Subcutaneous abdominal adipose tissue (tissue), 5 donors: ENCODE measurements around the gene VANGL2.

Experiments
- H3K27ac ChIP-seq: one replicate; pipeline ENCODE4 v1.7.0; 2013; ENCODE audit warnings: low read depth, mild to moderate bottlenecking, inconsistent platforms, low read length, moderate library complexity
- H3K27me3 ChIP-seq, 5 donors: one replicate each; pipeline ENCODE4 v1.7.0; 2013; ENCODE audit warnings: low read length in 5 of 5, inconsistent platforms in 1 of 5; ENCODE audit not compliant: control insufficient read depth in 5 of 5, insufficient read depth in 4 of 5
- H3K36me3 ChIP-seq, 5 donors: one replicate each; pipeline ENCODE4 v1.7.0; 2013; ENCODE audit warnings: low read length in 5 of 5; ENCODE audit not compliant: control insufficient read depth in 5 of 5, insufficient read depth in 5 of 5
- H3K4me1 ChIP-seq, 5 donors: one replicate each; pipeline ENCODE4 v1.7.0; 2013; ENCODE audit warnings: low read length in 5 of 5, mild to moderate bottlenecking in 3 of 5, moderate library complexity in 1 of 5; ENCODE audit not compliant: control insufficient read depth in 5 of 5, insufficient read depth in 5 of 5
- H3K4me3 ChIP-seq, 5 donors: one replicate each; pipeline ENCODE4 v1.7.0; 2013; ENCODE audit warnings: low read length in 5 of 5, low read depth in 1 of 5
- H3K9ac ChIP-seq, 5 donors: one replicate each; pipeline ENCODE4 v1.7.0; 2013; ENCODE audit warnings: low read length in 5 of 5, mild to moderate bottlenecking in 4 of 5, moderate library complexity in 3 of 5
- H3K9me3 ChIP-seq, 5 donors: one replicate each; pipeline ENCODE4 v1.7.0; 2013; ENCODE audit warnings: low read length in 5 of 5; ENCODE audit not compliant: control insufficient read depth in 5 of 5
- donor health status: healthy.
- donor health status: healthy.
- donor health status: healthy.
- donor health status: healthy.
- donor health status: healthy.

The VANGL2 gene

GRCh38 chr1:160466961-160467360 lies 66.6 kb downstream of the VANGL2 start:
- no peaks in the 10 kb centered on the region for H3K4me1 ChIP-seq
- no peak overlapping the region for H3K9ac ChIP-seq
- H3K4me3 ChIP-seq = no peak overlapping the region
- H3K27me3 ChIP-seq = no peaks in the 10 kb centered on the region
- no peaks in the 10 kb centered on the region for H3K9me3 ChIP-seq
- no peaks in the 10 kb centered on the region for H3K36me3 ChIP-seq
- H3K27ac ChIP-seq = no peak overlapping the region

- H3K9ac ChIP-seq = no peak overlapping the region
- no peaks in the 10 kb centered on the region for H3K27me3 ChIP-seq
These were observed 67.2 kb downstream of the VANGL2 start for GRCh38 chr1:160467576-160467975.

GRCh38 chr1:160471253-160471652 lies 70.9 kb downstream of the VANGL2 start:
- H3K27ac ChIP-seq = no peak overlapping the region

More at GRCh38 chr1:160467576-160467975, 67.2 kb downstream of the VANGL2 start:
- Histone ChIP-seq H3K36me3 (no peaks in the 10 kb centered on the region), H3K4me3 (no peak overlapping the region), H3K27ac (no peak overlapping the region), H3K4me1 (no peaks in the 10 kb centered on the region), H3K9me3 (no peaks in the 10 kb centered on the region)

GRCh38 chr1:160472112-160472511 lies 71.7 kb downstream of the VANGL2 start:
- Histone ChIP-seq H3K27me3 (no peaks in the 10 kb centered on the region), H3K9me3 (no peaks in the 10 kb centered on the region), H3K4me1 (no peaks in the 10 kb centered on the region), H3K27ac (no peak overlapping the region), H3K36me3 (no peaks in the 10 kb centered on the region), H3K4me3 (no peak overlapping the region), H3K9ac (no peak overlapping the region)

More at GRCh38 chr1:160471253-160471652, 70.9 kb downstream of the VANGL2 start:
- H3K4me1 ChIP-seq = no peaks in the 10 kb centered on the region
- H3K36me3 ChIP-seq = no peaks in the 10 kb centered on the region
- no peak overlapping the region for H3K4me3 ChIP-seq
- no peak overlapping the region for H3K9ac ChIP-seq
- H3K27me3 ChIP-seq = no peaks in the 10 kb centered on the region
- no peaks in the 10 kb centered on the region for H3K9me3 ChIP-seq

GRCh38 chr1:160474392-160475242 lies 74.3 kb downstream of the VANGL2 start:
- H3K9me3 ChIP-seq = no peaks in the 10 kb centered on the region
- H3K4me1 ChIP-seq = no peaks in the 10 kb centered on the region
- H3K36me3 ChIP-seq = no peaks in the 10 kb centered on the region
- H3K27me3 ChIP-seq = no peaks in the 10 kb centered on the region
- H3K4me3 ChIP-seq = no peak overlapping the region
- no peak overlapping the region for H3K27ac ChIP-seq
- no peak overlapping the region for H3K9ac ChIP-seq
